ENCODE results near the gene LYPD1. TPM values are rescaled to one million over a fixed set of nuclear protein-coding genes. Genes with fewer than 3 reads are reported as not detected.

The LYPD1 gene
- total and polyA plus RNA-seq, 4 donors: 0.17 to 0.65 (median 0.46) TPM

DNA sequence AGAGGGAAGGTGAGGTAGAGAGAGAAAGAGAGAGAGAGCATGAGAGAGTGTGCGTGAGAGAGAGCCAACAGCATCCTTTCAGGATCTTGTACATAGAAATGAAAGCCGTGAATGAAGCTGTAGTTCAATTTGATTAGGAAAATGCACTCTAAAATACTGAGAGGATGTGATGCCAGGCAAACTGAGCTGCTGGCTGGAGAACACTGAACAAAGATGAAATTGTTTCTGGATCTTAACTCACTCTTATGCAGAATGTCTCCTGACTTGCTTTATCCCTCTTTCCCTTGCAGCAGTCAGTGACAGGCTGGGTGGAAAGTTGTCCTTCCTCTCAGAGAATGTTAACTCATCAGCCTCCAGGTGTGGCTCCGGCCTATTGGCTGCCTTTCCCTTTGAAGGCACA lies 10.7 kb downstream of the LYPD1 start:
- no peaks in the 10 kb centered on the region for H3K27me3 ChIP-seq (ENCODE audit: control insufficient read depth in 4 of 4, insufficient read depth in 4 of 4, low read length in 3 of 4)
- DNase-seq (ENCODE audit: low spot score): no peak
- no peaks in the 10 kb centered on the region for H3K9me3 ChIP-seq (ENCODE audit: control insufficient read depth in 4 of 4, low read length in 3 of 4)
- no peaks in the 10 kb centered on the region for H3K4me1 ChIP-seq (ENCODE audit: control insufficient read depth in 4 of 4, insufficient read depth in 4 of 4, low read length in 3 of 4)
- 96% methylated on average over 3 of the region's 3 CpGs for WGBS
- H3K36me3 ChIP-seq (ENCODE audit: control insufficient read depth in 4 of 4, insufficient read depth in 3 of 4, low read depth in 1 of 4, low read length in 3 of 4): no peaks in the 10 kb centered on the region
- H3K27ac ChIP-seq (ENCODE audit: low read depth in 1 of 2, low read length in 2 of 2): no peak overlapping the region
- TF ChIP-seq, protein P1, sequence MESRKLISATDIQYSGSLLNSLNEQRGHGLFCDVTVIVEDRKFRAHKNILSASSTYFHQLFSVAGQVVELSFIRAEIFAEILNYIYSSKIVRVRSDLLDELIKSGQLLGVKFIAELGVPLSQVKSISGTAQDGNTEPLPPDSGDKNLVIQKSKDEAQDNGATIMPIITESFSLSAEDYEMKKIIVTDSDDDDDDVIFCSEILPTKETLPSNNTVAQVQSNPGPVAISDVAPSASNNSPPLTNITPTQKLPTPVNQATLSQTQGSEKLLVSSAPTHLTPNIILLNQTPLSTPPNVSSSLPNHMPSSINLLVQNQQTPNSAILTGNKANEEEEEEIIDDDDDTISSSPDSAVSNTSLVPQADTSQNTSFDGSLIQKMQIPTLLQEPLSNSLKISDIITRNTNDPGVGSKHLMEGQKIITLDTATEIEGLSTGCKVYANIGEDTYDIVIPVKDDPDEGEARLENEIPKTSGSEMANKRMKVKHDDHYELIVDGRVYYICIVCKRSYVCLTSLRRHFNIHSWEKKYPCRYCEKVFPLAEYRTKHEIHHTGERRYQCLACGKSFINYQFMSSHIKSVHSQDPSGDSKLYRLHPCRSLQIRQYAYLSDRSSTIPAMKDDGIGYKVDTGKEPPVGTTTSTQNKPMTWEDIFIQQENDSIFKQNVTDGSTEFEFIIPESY (IDR thresholded peaks at IDR 0.05): no peak
- TF ChIP-seq JUND (IDR thresholded peaks at IDR 0.05): no peak
- TF ChIP-seq SP1 (IDR thresholded peaks at IDR 0.05): no peak
- no peak for TF ChIP-seq HNF4G (IDR thresholded peaks at IDR 0.05)
- no peak overlapping the region for H3K4me3 ChIP-seq (ENCODE audit: low read depth in 1 of 3, low read length in 3 of 3)
- no peak overlapping the region for H3K9ac ChIP-seq (ENCODE audit: low read depth in 1 of 2, low read length in 2 of 2)

DNA sequence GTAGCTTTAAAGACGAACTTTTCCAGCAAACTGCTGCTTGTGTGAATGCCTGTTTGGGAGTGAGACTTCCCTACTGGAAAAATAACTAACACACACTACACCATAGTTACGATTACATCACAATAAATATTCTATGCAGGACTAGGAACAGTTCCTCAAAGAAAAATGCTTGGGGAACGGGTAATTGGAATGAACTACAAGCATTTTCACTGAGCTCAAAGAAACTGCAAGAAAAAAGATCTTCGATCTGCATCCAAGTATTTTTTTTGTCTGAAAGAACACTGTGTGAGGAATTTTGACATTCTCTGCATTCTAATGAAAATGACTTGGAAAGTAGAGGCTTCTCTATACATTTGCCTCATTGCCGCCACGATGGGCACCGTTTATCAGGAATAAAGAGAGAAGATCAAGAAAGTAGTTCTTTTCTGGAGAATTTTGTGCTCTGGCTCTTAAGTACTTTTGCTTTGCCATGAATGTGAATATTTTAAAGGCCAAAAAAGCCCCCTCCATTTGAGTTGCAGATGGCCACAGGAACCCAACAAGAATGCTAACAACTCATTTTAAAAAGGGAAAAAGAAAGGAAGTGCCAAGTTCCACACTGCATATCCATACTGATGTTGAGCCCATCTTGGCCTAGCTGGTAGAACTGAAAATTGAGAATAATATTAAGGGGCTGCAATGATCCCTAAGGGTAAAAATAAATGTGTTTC lies 13.6 kb downstream of the LYPD1 start:
- H3K36me3 ChIP-seq (ENCODE audit: control insufficient read depth in 4 of 4, insufficient read depth in 3 of 4, low read depth in 1 of 4, low read length in 3 of 4): no peaks in the 10 kb centered on the region
- no peak for TF ChIP-seq FOXA2 (IDR thresholded peaks at IDR 0.05)
- no peaks in the 10 kb centered on the region for H3K27me3 ChIP-seq (ENCODE audit: control insufficient read depth in 4 of 4, insufficient read depth in 4 of 4, low read length in 3 of 4)
- 88% methylated on average over 7 of the region's 7 CpGs for WGBS
- no peak overlapping the region for H3K9ac ChIP-seq (ENCODE audit: low read depth in 1 of 2, low read length in 2 of 2)
- H3K4me1 ChIP-seq (ENCODE audit: control insufficient read depth in 4 of 4, insufficient read depth in 4 of 4, low read length in 3 of 4): no peaks in the 10 kb centered on the region
- no peak overlapping the region for H3K4me3 ChIP-seq (ENCODE audit: low read depth in 1 of 3, low read length in 3 of 3)
- no peak overlapping the region for H3K27ac ChIP-seq (ENCODE audit: low read depth in 1 of 2, low read length in 2 of 2)
- no peaks in the 10 kb centered on the region for H3K9me3 ChIP-seq (ENCODE audit: control insufficient read depth in 4 of 4, low read length in 3 of 4)
- DNase-seq (ENCODE audit: low spot score): no peak

DNA sequence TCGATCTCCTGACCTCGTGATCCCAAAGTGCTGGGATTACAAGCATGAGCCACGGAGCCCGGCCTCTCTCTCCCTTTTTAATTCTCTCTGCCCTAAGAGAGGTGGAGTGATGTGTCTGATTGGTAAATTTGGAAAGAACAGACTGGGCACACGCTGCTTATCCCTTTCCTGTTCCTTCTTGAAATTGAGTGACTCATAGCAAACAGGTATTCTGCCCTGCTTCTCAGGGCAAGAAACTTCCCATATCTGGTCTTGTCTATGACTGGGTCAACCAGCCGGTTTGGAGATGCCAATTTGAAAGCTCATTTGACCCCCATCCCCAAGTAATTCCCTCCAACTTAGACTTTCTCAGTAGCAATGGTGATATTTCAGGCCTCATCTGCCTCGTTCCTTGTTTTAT lies 15.0 kb downstream of the LYPD1 start:
- Histone ChIP-seq H3K27ac (ENCODE audit: low read depth in 1 of 2, low read length in 2 of 2) (no peak overlapping the region), H3K9me3 (ENCODE audit: control insufficient read depth in 4 of 4, low read length in 3 of 4) (no peaks in the 10 kb centered on the region), H3K36me3 (ENCODE audit: control insufficient read depth in 4 of 4, insufficient read depth in 3 of 4, low read depth in 1 of 4, low read length in 3 of 4) (no peaks in the 10 kb centered on the region), H3K9ac (ENCODE audit: low read depth in 1 of 2, low read length in 2 of 2) (no peak overlapping the region), H3K4me1 (ENCODE audit: control insufficient read depth in 4 of 4, insufficient read depth in 4 of 4, low read length in 3 of 4) (peaks cover 0 to 6% (median 3%) of the 10 kb centered on the region in 4 donors), H3K27me3 (ENCODE audit: control insufficient read depth in 4 of 4, insufficient read depth in 4 of 4, low read length in 3 of 4) (no peaks in the 10 kb centered on the region), H3K4me3 (ENCODE audit: low read depth in 1 of 3, low read length in 3 of 3) (no peak overlapping the region)
- no peak for DNase-seq (ENCODE audit: low spot score)
- no peak for TF ChIP-seq FOXA2 (IDR thresholded peaks at IDR 0.05)
- TF ChIP-seq HNF4A (conservative IDR thresholded peaks at IDR 0.05): no peak
- TF ChIP-seq FOXA1 (IDR thresholded peaks at IDR 0.05): no peak
- TF ChIP-seq TAF1 (conservative IDR thresholded peaks at IDR 0.05): no peak
- TF ChIP-seq SP1 (IDR thresholded peaks at IDR 0.05): no peak
- TF ChIP-seq, protein P1 (IDR thresholded peaks at IDR 0.05): no peak
- TF ChIP-seq, protein P2, sequence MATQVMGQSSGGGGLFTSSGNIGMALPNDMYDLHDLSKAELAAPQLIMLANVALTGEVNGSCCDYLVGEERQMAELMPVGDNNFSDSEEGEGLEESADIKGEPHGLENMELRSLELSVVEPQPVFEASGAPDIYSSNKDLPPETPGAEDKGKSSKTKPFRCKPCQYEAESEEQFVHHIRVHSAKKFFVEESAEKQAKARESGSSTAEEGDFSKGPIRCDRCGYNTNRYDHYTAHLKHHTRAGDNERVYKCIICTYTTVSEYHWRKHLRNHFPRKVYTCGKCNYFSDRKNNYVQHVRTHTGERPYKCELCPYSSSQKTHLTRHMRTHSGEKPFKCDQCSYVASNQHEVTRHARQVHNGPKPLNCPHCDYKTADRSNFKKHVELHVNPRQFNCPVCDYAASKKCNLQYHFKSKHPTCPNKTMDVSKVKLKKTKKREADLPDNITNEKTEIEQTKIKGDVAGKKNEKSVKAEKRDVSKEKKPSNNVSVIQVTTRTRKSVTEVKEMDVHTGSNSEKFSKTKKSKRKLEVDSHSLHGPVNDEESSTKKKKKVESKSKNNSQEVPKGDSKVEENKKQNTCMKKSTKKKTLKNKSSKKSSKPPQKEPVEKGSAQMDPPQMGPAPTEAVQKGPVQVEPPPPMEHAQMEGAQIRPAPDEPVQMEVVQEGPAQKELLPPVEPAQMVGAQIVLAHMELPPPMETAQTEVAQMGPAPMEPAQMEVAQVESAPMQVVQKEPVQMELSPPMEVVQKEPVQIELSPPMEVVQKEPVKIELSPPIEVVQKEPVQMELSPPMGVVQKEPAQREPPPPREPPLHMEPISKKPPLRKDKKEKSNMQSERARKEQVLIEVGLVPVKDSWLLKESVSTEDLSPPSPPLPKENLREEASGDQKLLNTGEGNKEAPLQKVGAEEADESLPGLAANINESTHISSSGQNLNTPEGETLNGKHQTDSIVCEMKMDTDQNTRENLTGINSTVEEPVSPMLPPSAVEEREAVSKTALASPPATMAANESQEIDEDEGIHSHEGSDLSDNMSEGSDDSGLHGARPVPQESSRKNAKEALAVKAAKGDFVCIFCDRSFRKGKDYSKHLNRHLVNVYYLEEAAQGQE (IDR thresholded peaks at IDR 0.05): no peak
- TF ChIP-seq, protein P3, sequence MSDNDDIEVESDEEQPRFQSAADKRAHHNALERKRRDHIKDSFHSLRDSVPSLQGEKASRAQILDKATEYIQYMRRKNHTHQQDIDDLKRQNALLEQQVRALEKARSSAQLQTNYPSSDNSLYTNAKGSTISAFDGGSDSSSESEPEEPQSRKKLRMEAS (IDR thresholded peaks at IDR 0.05): no peak
- TF ChIP-seq, protein P4, sequence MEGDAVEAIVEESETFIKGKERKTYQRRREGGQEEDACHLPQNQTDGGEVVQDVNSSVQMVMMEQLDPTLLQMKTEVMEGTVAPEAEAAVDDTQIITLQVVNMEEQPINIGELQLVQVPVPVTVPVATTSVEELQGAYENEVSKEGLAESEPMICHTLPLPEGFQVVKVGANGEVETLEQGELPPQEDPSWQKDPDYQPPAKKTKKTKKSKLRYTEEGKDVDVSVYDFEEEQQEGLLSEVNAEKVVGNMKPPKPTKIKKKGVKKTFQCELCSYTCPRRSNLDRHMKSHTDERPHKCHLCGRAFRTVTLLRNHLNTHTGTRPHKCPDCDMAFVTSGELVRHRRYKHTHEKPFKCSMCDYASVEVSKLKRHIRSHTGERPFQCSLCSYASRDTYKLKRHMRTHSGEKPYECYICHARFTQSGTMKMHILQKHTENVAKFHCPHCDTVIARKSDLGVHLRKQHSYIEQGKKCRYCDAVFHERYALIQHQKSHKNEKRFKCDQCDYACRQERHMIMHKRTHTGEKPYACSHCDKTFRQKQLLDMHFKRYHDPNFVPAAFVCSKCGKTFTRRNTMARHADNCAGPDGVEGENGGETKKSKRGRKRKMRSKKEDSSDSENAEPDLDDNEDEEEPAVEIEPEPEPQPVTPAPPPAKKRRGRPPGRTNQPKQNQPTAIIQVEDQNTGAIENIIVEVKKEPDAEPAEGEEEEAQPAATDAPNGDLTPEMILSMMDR (IDR thresholded peaks at IDR 0.05; ENCODE audit: low read depth, low read length, missing input control): no peak
- no peak for TF ChIP-seq JUND (IDR thresholded peaks at IDR 0.05)
- TF ChIP-seq HNF4G (IDR thresholded peaks at IDR 0.05): no peak
- no peak for TF ChIP-seq RXRA (IDR thresholded peaks at IDR 0.05)
- no peak for TF ChIP-seq RAD21 (IDR thresholded peaks at IDR 0.05)
- 93% methylated on average over 7 of the region's 7 CpGs for WGBS

Data from liver (tissue), 9 donors.